GM23338 (cell line): ENCODE measurements around the gene TINAGL1. TPM values are rescaled to one million over a fixed set of nuclear protein-coding genes. Genes with fewer than 3 reads are reported as not detected.

Experiments
- ATAC-seq: fragments of 200-7000 bp; cut with Tn5 transposase; 3 replicates; pipeline ENCODE4 v1.9.1; 2020
- DNase-seq: peaks from one replicate; pipeline ENCODE4 v3.0.0-alpha.2; 2015; ENCODE audit warnings: low spot score
- H2AFZ ChIP-seq: fragments of 200-600 bp; sonication (generic); 2 replicates; pipeline ENCODE4 v1.8.0; 2016; ENCODE audit warnings: antibody characterized with exemption, mild to moderate bottlenecking, moderate library complexity
- H3F3A ChIP-seq: fragments of 200-600 bp; sonication (generic); replicated peaks from 2 replicates; pipeline ENCODE4 v1.8.0; 2017; ENCODE audit warnings: antibody characterized with exemption, mixed run types, low read depth
- H3K27ac ChIP-seq: fragments of 200-600 bp; sonication (generic); 2 replicates; pipeline ENCODE4 v1.6.1; 2016; ENCODE audit warnings: low read depth
- H3K27me3 ChIP-seq: fragments of 200-600 bp; sonication (generic); 2 replicates; pipeline ENCODE4 v1.8.0; 2016; ENCODE audit warnings: mild to moderate bottlenecking, mixed run types, moderate library complexity; ENCODE audit not compliant: insufficient read depth
- H3K36me3 ChIP-seq: fragments of 200-600 bp; sonication (generic); 2 replicates; pipeline ENCODE4 v1.8.0; 2016; ENCODE audit warnings: mild to moderate bottlenecking; ENCODE audit not compliant: insufficient read depth
- H3K4me1 ChIP-seq: fragments of 200-600 bp; sonication (generic); 2 replicates; pipeline ENCODE4 v1.8.0; 2016; ENCODE audit warnings: mild to moderate bottlenecking, moderate library complexity; ENCODE audit not compliant: insufficient read depth
- H3K4me2 ChIP-seq: fragments of 200-600 bp; sonication (generic); 2 replicates; pipeline ENCODE4 v1.7.1; 2017; ENCODE audit warnings: mixed run types
- H3K4me3 ChIP-seq: fragments of 200-600 bp; sonication (generic); 2 replicates; pipeline ENCODE4 v1.6.1; 2016; ENCODE audit warnings: mixed run types
- H3K79me2 ChIP-seq: fragments of 200-600 bp; sonication (generic); replicated peaks from 2 replicates; pipeline ENCODE4 v1.8.0; 2017; ENCODE audit warnings: mild to moderate bottlenecking; ENCODE audit not compliant: insufficient read depth
- H3K9me2 ChIP-seq: fragments of 200-600 bp; sonication (generic); 2 replicates; pipeline ENCODE4 v1.8.0; 2017; ENCODE audit not compliant: insufficient read depth
- H4K20me1 ChIP-seq: fragments of 200-600 bp; sonication (generic); replicated peaks from 2 replicates; pipeline ENCODE4 v1.8.0; 2017; ENCODE audit warnings: mild to moderate bottlenecking; ENCODE audit not compliant: insufficient read depth
- H3K27ac Mint-ChIP-seq: 2 replicates; pipeline ENCODE4 v1.8.0; 2020; ENCODE audit warnings: inconsistent platforms, mild to moderate bottlenecking, moderate library complexity, mixed read lengths
- H3K27me3 Mint-ChIP-seq: 3 replicates; pipeline ENCODE4 v1.8.0; 2022; ENCODE audit warnings: low read depth, mild to moderate bottlenecking, moderate library complexity, mixed read lengths, inconsistent platforms; ENCODE audit not compliant: insufficient read depth, poor library complexity
- H3K36me3 Mint-ChIP-seq: 3 replicates; pipeline ENCODE4 v1.8.0; 2021; ENCODE audit warnings: low read depth, mild to moderate bottlenecking, inconsistent platforms, moderate library complexity, mixed read lengths
- H3K4me1 Mint-ChIP-seq: 3 replicates; pipeline ENCODE4 v1.8.0; 2020; ENCODE audit warnings: mild to moderate bottlenecking, inconsistent platforms, mixed read lengths
- H3K4me3 Mint-ChIP-seq: 3 replicates; pipeline ENCODE4 v1.8.0; 2021; ENCODE audit warnings: moderate library complexity, mild to moderate bottlenecking, inconsistent platforms, mixed read lengths
- H3K9me3 Mint-ChIP-seq: 3 replicates; pipeline ENCODE4 v1.8.0; 2020; ENCODE audit warnings: moderate library complexity, mild to moderate bottlenecking, inconsistent platforms, mixed read lengths
- CREB1 ChIP-seq: fragments of 250-450 bp; sonication (Bioruptor Pico); IDR thresholded peaks from 2 replicates; pipeline ENCODE4 v1.5.0; 2020; ENCODE audit warnings: low read depth, mild to moderate bottlenecking, moderate library complexity
- CTCF ChIP-seq, 2 experiments: fragments of 200-600 bp in 1 of 2; sonication (generic) in 1 of 2; conservative IDR thresholded peaks; 2 replicates each; pipeline versions ENCODE4 v1.5.1 to v1.6.1; 2016 to 2017; ENCODE audit warnings: antibody characterized with exemption in 2 of 2, low read depth in 2 of 2, mild to moderate bottlenecking in 2 of 2, moderate library complexity in 1 of 2
- ETS1 ChIP-seq: IDR thresholded peaks from 2 replicates; pipeline ENCODE4 v1.6.1; 2016; ENCODE audit warnings: antibody characterized with exemption
- STAT1 ChIP-seq: IDR thresholded peaks from one replicate; pipeline ENCODE4 v1.6.1; 2016; ENCODE audit warnings: antibody characterized with exemption; ENCODE audit not compliant: unreplicated experiment
- ZNF462 ChIP-seq: fragments of 250-450 bp; sonication (Bioruptor Pico); IDR thresholded peaks from 2 replicates; pipeline ENCODE4 v1.5.0; 2020; ENCODE audit warnings: mild to moderate bottlenecking, moderate library complexity
- polyA plus RNA-seq: library from polyadenylated mRNA; unstranded; fragments of >200 nt; fragmentation: Nextera tagmentation; extraction: Ambion mirVana; gene quantifications from 2 replicates; pipeline ENCODE4 v1.2.1, GENCODE V29; 2016
- total RNA-seq: library from RNA; depleted of rRNA; stranded (reverse); fragments of >200 nt; shearing (Covaris generic); gene quantifications from 2 replicates; pipeline ENCODE4 v1.2.3, GENCODE V29; 2014

The TINAGL1 gene
- total and polyA plus RNA-seq, 2 experiments from 2014 or later: 6.8 to 15.8 TPM

GRCh38 chr1:31539329-31539728 is 37.0 kb upstream of the TINAGL1 start (continued):
- TF ChIP-seq ZNF462 (CRISPR knock-in tag) (no peak), CREB1 (CRISPR knock-in tag) (no peak)

- Mint-ChIP-seq H3K36me3 (peaks cover 3% of the 10 kb centered on the region; the same call in 1 of the 3 replicates), H3K4me3 (no peak overlapping the region), H3K4me1 (no peaks in the 10 kb centered on the region), H3K27me3 (peaks cover 6% of the 10 kb centered on the region), H3K9me3 (peaks cover 19% of the 10 kb centered on the region), H3K27ac (no peak overlapping the region)
- Histone ChIP-seq H3K27me3 (no peaks in the 10 kb centered on the region), H3K79me2 (no peaks in the 10 kb centered on the region), H3K4me3 (no peak overlapping the region), H3K36me3 (0 out of 2 replicates have a peak, but pooled peaks cover 2% of the 10 kb centered on the region), H3K4me1 (no peaks in the 10 kb centered on the region), H4K20me1 (no peaks in the 10 kb centered on the region), H3F3A (no peaks in the 10 kb centered on the region), H3K4me2 (no peak overlapping the region), H3K27ac (no peak overlapping the region), H2AFZ (no peak overlapping the region), H3K9me2 (no peaks in the 10 kb centered on the region)
- TF ChIP-seq CTCF (conservative IDR thresholded peaks at IDR 0.05; ENCODE audit: low read depth in 2 of 2) (no peak), ETS1 (no peak), CREB1 (CRISPR knock-in tag) (no peak), STAT1 (no peak)
- no peak for ATAC-seq
- DNase-seq: no peak
Measured at GRCh38 chr1:31541194-31541593, 35.1 kb upstream of the TINAGL1 start.
